Caki2 (cell line): Measurements from ENCODE around the gene FBN1. TPM values are rescaled to one million over a fixed set of nuclear protein-coding genes. Genes with fewer than 3 reads are reported as not detected.

Experiments used
- DNase-seq: peaks from one replicate; pipeline ENCODE4 v3.0.0-alpha.2; 2015; ENCODE audit warnings: low read depth
- in situ Hi-C: cut with HindIII; loops from 2 replicates; pipeline ENCODE4 v1.10.0; 2016; ENCODE audit warnings: low sequenced_read_pairs, low pct_unique_long_range_greater_than_20kb, mixed read lengths
- total RNA-seq: library from RNA; depleted of rRNA; stranded (reverse); fragments of >200 nt; shearing (Covaris generic); gene quantifications from 2 replicates; pipeline ENCODE4 v1.2.3, GENCODE V29; 2014; ENCODE audit warnings: low replicate concordance

The FBN1 gene
- total RNA-seq, 1 experiment from 2014 or later, result 22.5 TPM

GRCh38 chr15:48384616-48385015 is 260.9 kb downstream of the FBN1 start:
- in situ Hi-C loops, result no loop called here

DNA sequence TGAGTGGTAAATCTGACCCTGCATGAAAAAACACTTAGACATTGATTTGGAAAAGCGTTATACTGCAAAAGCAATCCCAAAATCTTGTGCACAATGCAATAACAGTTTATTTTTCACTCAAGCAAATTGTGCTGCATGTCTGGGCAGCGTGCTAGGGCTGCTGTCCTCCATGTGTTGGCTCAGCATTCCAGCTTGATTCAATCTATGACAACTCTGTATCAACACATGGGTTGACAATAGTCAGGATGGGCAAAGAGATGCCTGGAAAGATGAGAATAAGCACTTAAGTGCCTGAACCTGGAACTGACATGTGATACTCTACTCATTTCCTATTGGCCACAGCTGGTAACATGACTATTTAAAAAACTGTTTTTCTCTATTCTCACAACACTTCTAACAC is 262.5 kb downstream of the FBN1 start:
- DNase-seq, result no peak
- in situ Hi-C loops, result no loop called here

More at GRCh38 chr15:48384616-48385015, 260.9 kb downstream of the FBN1 start:
- no peak for DNase-seq

DNA sequence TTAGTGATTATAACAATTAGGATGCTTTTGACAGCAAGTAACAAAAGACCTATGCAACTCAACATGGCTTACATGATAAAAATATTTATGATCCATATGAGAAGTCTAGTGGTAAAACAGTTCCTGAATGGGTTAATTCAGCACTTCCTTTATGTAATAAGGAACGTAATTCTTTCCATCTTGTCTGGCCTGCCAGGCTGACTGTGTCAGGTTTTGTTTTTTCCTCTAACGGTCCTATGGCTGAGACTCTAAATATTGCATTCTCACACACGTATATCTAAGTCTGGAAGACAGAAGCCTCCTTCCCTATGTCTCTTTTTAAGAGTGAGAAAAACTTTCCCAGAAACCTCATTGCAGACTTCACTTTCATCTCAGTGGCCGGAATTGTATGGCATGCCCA is 263.6 kb downstream of the FBN1 start:
- DNase-seq, result no peak
- in situ Hi-C loops, result no loop called here

DNA sequence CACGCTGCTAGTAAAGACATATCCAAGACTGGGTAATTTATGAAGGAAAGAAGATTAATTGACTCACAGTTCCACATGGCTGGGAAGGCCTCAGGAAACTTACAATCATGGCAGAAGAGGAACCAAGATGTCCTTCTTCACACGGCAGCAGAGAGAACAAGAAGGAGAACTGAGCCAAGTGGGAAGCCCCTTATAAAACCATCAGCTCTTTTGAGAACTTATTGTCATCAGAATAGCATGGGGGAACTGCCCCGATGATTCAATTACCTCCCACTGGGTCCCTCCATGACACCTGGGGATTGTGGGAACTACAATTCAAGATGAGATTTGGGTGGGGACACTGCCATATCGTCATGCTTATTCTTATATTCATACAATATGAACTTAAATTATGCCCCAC is 265.3 kb downstream of the FBN1 start:
- DNase-seq, result no peak
- in situ Hi-C loops, result no loop called here

- in situ Hi-C loops, result no loop called here
- no peak for DNase-seq
These were observed 269.7 kb downstream of the FBN1 start for GRCh38 chr15:48375767-48376166.

GRCh38 chr15:48374472-48374871 is 271.0 kb downstream of the FBN1 start:
- in situ Hi-C loops, result no loop called here
- no peak for DNase-seq

DNA sequence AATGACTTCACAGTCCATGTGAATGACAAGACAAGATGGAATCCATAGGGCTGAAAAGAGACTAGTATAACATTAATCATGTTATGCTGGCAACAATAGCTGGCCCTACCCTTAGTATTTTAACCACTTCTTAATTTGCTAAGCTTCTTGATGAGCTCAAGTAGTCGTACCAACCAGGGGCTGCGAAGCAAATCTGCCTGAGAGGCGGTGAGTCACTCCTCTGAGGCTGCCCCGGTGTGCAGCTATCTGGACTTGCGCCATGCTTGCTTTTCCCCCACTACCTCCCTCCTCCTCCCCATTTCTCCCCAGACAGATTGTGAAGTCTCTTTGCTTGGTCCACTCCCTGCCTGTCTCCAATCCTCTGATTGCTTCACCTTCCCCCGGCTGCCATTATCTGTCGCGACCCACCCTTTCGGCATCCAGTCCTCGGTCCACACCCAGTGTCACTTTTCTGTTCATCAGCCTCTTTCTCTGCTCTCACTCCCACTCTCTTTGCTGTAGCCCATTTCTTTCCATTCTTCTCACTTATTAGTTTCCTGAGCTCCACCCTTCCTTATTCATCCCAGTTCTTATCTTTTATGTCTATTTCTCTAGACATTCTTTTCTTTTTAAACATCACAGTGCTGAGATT is 271.6 kb downstream of the FBN1 start:
- in situ Hi-C loops, result no loop called here
- DNase-seq, result peak; percentile 64

DNA sequence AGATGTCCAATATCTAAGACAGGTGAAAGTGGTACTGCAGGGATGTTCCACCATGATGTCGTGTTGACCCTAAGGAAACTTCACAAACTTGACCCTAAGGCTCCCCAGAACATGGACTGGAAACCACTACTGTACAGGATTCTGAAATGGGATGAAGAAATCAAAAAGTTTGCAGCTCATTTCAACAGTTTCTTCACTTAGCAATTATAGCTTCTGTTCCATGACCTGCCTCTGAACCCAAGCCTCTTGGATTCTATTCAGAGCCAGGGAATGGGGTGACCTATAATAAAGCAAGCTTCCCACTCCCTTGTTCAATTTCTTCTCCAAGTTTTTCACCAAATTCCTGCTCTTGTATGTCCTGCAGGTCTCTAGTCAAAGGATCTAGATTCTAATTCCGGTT is 273.5 kb downstream of the FBN1 start:
- no peak for DNase-seq
- in situ Hi-C loops, result no loop called here

DNA sequence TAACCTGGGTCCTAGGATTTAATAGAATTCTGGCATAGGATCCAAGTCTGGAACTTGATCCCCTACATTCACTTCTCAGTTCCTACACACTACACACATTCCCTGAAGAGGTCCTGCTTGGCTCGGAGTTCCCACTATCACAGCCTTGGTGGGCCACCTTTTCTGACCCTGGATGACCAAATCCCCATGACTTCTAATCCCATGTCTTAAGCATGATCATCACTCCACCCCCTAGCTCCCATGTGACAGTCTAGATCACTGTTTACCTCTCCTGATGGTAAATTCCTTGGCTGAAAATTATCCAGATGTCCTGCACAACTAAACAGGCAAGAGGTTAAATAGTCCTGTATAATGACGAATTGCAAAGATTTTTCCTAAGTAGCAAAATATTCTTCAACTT is 274.0 kb downstream of the FBN1 start:
- no peak for DNase-seq
- in situ Hi-C loops, result no loop called here

DNA sequence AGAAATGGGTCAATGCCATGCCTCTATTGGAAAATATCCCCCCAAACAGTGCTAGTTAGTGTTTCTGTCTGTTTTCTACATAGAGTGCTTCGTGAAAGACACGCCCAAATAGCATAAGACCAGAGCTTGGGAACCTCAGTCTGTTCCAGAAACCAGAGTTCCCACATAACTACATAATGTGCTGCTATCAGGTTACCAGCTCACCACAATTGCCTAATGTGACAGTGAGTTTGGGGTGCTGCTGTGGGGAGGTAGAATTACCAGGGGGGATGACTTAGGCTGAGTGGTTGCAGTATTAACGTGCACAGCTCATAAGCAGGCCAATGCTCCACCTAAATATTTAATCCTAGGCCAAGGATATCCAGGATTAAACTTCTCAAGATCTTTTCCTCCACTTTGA is 275.0 kb downstream of the FBN1 start:
- DNase-seq, result no peak
- in situ Hi-C loops, result no loop called here

GRCh38 chr15:48367483-48367882 is 278.0 kb downstream of the FBN1 start:
- in situ Hi-C loops, result no loop called here
- DNase-seq, result no peak

DNA sequence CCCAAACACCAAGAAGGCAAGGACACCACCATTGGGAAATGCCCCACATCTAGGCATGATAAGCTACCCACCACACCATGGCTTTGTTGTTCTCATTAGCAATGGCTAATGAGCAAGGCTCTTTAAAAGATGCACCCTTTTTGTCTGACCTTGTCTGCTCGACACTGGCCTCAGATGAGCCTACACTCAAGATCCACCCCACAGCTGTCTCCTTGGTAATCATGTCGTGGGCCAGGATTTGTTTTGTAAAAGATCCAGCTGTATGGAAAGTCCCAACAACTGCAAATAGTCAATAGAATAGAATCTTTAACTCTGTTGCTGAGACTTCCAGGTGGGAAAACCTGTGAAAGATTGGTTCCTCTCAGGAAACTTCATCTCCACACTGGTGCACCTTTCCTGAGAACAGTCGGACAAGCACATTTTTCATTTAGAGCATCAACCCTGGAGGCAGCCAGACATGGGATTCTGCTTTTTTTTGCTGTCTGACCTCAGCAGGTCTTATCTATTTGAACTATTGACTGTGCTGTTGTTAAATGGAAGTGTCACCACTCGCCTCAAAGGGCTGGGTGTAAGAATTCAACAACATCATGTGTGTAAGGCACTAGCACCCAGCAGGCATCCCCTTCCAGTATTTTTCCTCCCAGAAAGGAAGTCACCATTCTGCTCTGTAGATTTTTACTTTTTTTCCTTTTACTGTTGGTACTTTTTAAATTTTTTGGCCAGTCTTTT is 278.8 kb downstream of the FBN1 start:
- in situ Hi-C loops, result no loop called here
- no peak for DNase-seq

GRCh38 chr15:48365575-48365974 is 279.9 kb downstream of the FBN1 start:
- no peak for DNase-seq
- in situ Hi-C loops, result no loop called here

GRCh38 chr15:48363474-48363873 is 282.0 kb downstream of the FBN1 start:
- no peak for DNase-seq
- in situ Hi-C loops, result no loop called here

- in situ Hi-C loops, result no loop called here
These were observed 283.8 kb downstream of the FBN1 start for GRCh38 chr15:48361685-48362084.

DNA sequence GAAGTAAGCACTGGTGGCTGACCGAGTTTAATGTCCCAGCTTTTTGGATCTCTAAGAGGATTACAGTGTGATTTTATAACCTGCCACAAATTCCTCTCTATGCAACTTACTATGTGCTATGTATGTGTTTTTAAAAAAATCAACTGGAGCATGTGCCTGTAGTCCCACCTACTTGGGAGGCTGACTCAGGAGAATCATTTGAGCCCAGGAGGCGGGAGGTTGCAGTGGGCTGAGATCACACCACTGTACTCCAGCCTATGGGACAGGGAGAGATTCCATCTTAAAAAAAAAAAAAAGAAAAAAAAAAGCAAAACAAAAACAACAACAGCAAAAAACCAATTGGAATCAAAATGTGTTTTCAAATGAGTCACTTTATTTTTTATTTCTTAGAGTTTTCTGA is 284.7 kb downstream of the FBN1 start:
- in situ Hi-C loops, result no loop called here
- DNase-seq, result peak; percentile 50

More at GRCh38 chr15:48361685-48362084, 283.8 kb downstream of the FBN1 start:
- no peak for DNase-seq
